NT2/D1 (cell line): ENCODE measurements around the gene CAPZB.

Experiments used
- YY1 ChIP-seq: IDR thresholded peaks from 2 replicates; pipeline ENCODE4 v1.6.1; 2011; ENCODE audit not compliant: insufficient read length, insufficient read depth
- ZNF274 ChIP-seq: IDR thresholded peaks from 2 replicates; pipeline ENCODE4 v1.6.1; 2011; ENCODE audit warnings: mild to moderate bottlenecking, low read depth, low read length

GRCh38 chr1:19485362-19486187 lies at the start of gene CAPZB:
- TF ChIP-seq ZNF274 (no peak), YY1 (no peak)
